HepG2 (cell line): ENCODE results near the gene NDUFS6. TPM values are rescaled to one million over a fixed set of nuclear protein-coding genes. Genes with fewer than 3 reads are reported as not detected.

Experiments
- BORCS8-MEF2B ChIP-seq: sonication (generic); formaldehyde crosslinking; IDR thresholded peaks from 2 replicates; pipeline ENCODE4 v1.8.0; 2022; ENCODE audit warnings: mild to moderate bottlenecking, missing genetic modification reagents
- CTCF ChIP-seq: sonication (generic); formaldehyde crosslinking; IDR thresholded peaks from 2 replicates; pipeline ENCODE4 v1.5.0; 2020; ENCODE audit warnings: mild to moderate bottlenecking, missing genetic modification reagents, moderate library complexity
- GATAD2A ChIP-seq: IDR thresholded peaks from 2 replicates; pipeline ENCODE4 v1.6.1; 2016
- HIC2 ChIP-seq: sonication (generic); formaldehyde crosslinking; IDR thresholded peaks from 2 replicates; pipeline ENCODE4 v1.9.0; 2022; ENCODE audit warnings: low read depth, missing genetic modification reagents
- LBX2 ChIP-seq: sonication (generic); formaldehyde crosslinking; IDR thresholded peaks from 2 replicates; pipeline ENCODE4 v1.5.0; 2020; ENCODE audit warnings: missing genetic modification reagents, mild to moderate bottlenecking, borderline replicate concordance
- LCORL ChIP-seq, 2 experiments: fragments of 450-650 bp in 1 of 2; sonication (generic) in 1 of 2; formaldehyde crosslinking in 1 of 2; IDR thresholded peaks; 2 replicates each; pipeline versions ENCODE4 v1.5.0 to v1.6.1; 2017 to 2020; ENCODE audit warnings: antibody characterized with exemption in 1 of 2, missing genetic modification reagents in 1 of 2
- NCOA2 ChIP-seq: sonication (generic); formaldehyde crosslinking; IDR thresholded peaks from 2 replicates; pipeline ENCODE4 v1.8.0; 2022; ENCODE audit warnings: inconsistent platforms
- NFIC ChIP-seq: IDR thresholded peaks from 2 replicates; pipeline ENCODE4 v1.6.1; 2012; ENCODE audit warnings: mild to moderate bottlenecking, low read length, inconsistent platforms
- PAWR ChIP-seq: sonication (generic); formaldehyde crosslinking; IDR thresholded peaks from 2 replicates; pipeline ENCODE4 v1.4.0; 2020; ENCODE audit warnings: missing genetic modification reagents, mild to moderate bottlenecking, borderline replicate concordance
- PCBP1 ChIP-seq: fragments of 200-400 bp; formaldehyde crosslinking; IDR thresholded peaks from 2 replicates; pipeline ENCODE4 v1.6.1; 2017; ENCODE audit warnings: mild to moderate bottlenecking, low read depth, low read length, borderline replicate concordance
- POGZ ChIP-seq: sonication (generic); formaldehyde crosslinking; IDR thresholded peaks from 2 replicates; pipeline ENCODE4 v1.4.0; 2020; ENCODE audit warnings: mild to moderate bottlenecking, missing genetic modification reagents
- TFE3 ChIP-seq: IDR thresholded peaks from 2 replicates; pipeline ENCODE4 v1.6.1; 2016
- TGIF2 ChIP-seq: IDR thresholded peaks from 2 replicates; pipeline ENCODE4 v1.6.1; 2016; ENCODE audit warnings: control low read depth, missing compliant biosample characterization
- THRA ChIP-seq: sonication (generic); formaldehyde crosslinking; IDR thresholded peaks from 2 replicates; pipeline ENCODE4 v1.4.0; 2020; ENCODE audit warnings: missing genetic modification reagents, borderline replicate concordance
- USF2 ChIP-seq, 2 experiments: sonication (generic) in 1 of 2; formaldehyde crosslinking in 1 of 2; IDR thresholded peaks; 2 replicates each; pipeline versions ENCODE4 v1.5.1 to v1.6.1; 2011 to 2020; ENCODE audit warnings: borderline replicate concordance in 1 of 2, low read depth in 1 of 2, low read length in 1 of 2, mild to moderate bottlenecking in 1 of 2, missing genetic modification reagents in 1 of 2, moderate library complexity in 1 of 2
- ZNF234 ChIP-seq: sonication (generic); formaldehyde crosslinking; conservative IDR thresholded peaks from 2 replicates; pipeline ENCODE4 v1.5.1; 2020; ENCODE audit warnings: mild to moderate bottlenecking, missing genetic modification reagents
- ZNF616 ChIP-seq: sonication (generic); formaldehyde crosslinking; IDR thresholded peaks from 2 replicates; pipeline ENCODE4 v1.5.0; 2020; ENCODE audit warnings: low read depth, mild to moderate bottlenecking, missing genetic modification reagents
- polyA plus RNA-seq, 8 experiments: library from polyadenylated mRNA; depleted of rRNA in 3 of 8; stranded (reverse) in 7 of 8; unstranded in 1 of 8; fragments of >200 nt; fragmentation: Illumina TruSeq in 4 of 8; extraction: Trizol in 4 of 8; gene quantifications; 2 replicates each; pipeline versions ENCODE4 v1.2.1 to v1.2.3, GENCODE V29; 2011 to 2016; ENCODE audit warnings: low read depth in 4 of 8, missing spikeins in 1 of 8, mixed read lengths in 1 of 8; ENCODE audit not compliant: insufficient read depth in 1 of 8
- total RNA-seq, 5 experiments: library from RNA; depleted of rRNA; stranded (reverse); fragments of >200 nt; fragmentation: Illumina TruSeq; extraction: Trizol; gene quantifications; 2 replicates each; pipeline ENCODE4 v1.2.3, GENCODE V29; 2016; ENCODE audit warnings: low read depth in 1 of 5

Gene NDUFS6
- total and polyA plus RNA-seq, 2 of the 13 experiments (the other 11 are each of a cell fraction or from before 2014, with no cell fraction given): 23.7 to 50.4 TPM

GRCh38 chr5:1763548-1763911 lies 37.7 kb upstream of the NDUFS6 start (continued):
- TF ChIP-seq USF2 (IDR thresholded peaks at IDR 0.05; ENCODE audit: low read depth, low read length) (no peak), USF2 (CRISPR knock-in tag; IDR thresholded peaks at IDR 0.05; ENCODE audit: borderline replicate concordance) (no peak), HIC2 (CRISPR knock-in tag) (no peak), TFE3 (CRISPR knock-in tag) (no peak), LCORL (IDR thresholded peaks at IDR 0.05) (no peak), LCORL (CRISPR knock-in tag; IDR thresholded peaks at IDR 0.05) (no peak), POGZ (CRISPR knock-in tag) (no peak), LBX2 (CRISPR knock-in tag) (no peak), NFIC (no peak), BORCS8-MEF2B (CRISPR knock-in tag) (no peak), ZNF234 (no peak), ZNF616 (CRISPR knock-in tag) (no peak), CTCF (CRISPR knock-in tag) (peak; percentile 78), PCBP1 (no peak), GATAD2A (no peak), PAWR (no peak), TGIF2 (CRISPR knock-in tag) (no peak), THRA (CRISPR knock-in tag) (peak; percentile 32; the same call in 1 of the 2 replicates), NCOA2 (CRISPR knock-in tag) (no peak)
